WTC11 (cell line): ENCODE data around the gene CHD9.

Experiments used
- ATF1 ChIP-seq: sonication (generic); formaldehyde crosslinking; IDR thresholded peaks from 2 replicates; pipeline ENCODE4 v1.8.1; 2023; ENCODE audit warnings: mild to moderate bottlenecking, moderate library complexity, missing genetic modification reagents
- CREB1 ChIP-seq: sonication (generic); formaldehyde crosslinking; IDR thresholded peaks from 2 replicates; pipeline ENCODE4 v1.8.0; 2023; ENCODE audit warnings: mild to moderate bottlenecking, missing genetic modification reagents
- NR1H2 ChIP-seq: sonication (generic); formaldehyde crosslinking; IDR thresholded peaks from 2 replicates; pipeline ENCODE4 v1.9.0; 2021; ENCODE audit warnings: mild to moderate bottlenecking, moderate library complexity, missing genetic modification reagents
- SP1 ChIP-seq: sonication (generic); formaldehyde crosslinking; conservative IDR thresholded peaks from 2 replicates; pipeline ENCODE4 v1.8.1; 2022; ENCODE audit warnings: missing genetic modification reagents
- ZNF121 ChIP-seq: sonication (generic); formaldehyde crosslinking; IDR thresholded peaks from 2 replicates; pipeline ENCODE4 v1.8.0; 2023; ENCODE audit warnings: missing genetic modification reagents
- TF ChIP-seq, protein P1 (sequence below): fragments of 200-600 bp; IDR thresholded peaks from 2 replicates; pipeline ENCODE4 v1.8.0; 2022; ENCODE audit warnings: antibody characterized with exemption
- TF ChIP-seq, protein P2 (sequence below): fragments of 250-450 bp; sonication (Bioruptor Pico); conservative IDR thresholded peaks from 2 replicates; pipeline ENCODE4 v1.9.0; 2021; ENCODE audit warnings: mild to moderate bottlenecking
- TF ChIP-seq, protein P3 (sequence below): sonication (generic); formaldehyde crosslinking; conservative IDR thresholded peaks from 2 replicates; pipeline ENCODE4 v1.8.1; 2022; ENCODE audit warnings: mild to moderate bottlenecking, missing genetic modification reagents
- TF ChIP-seq, protein P4 (sequence below): sonication (generic); formaldehyde crosslinking; IDR thresholded peaks from 2 replicates; pipeline ENCODE4 v1.8.1; 2023; ENCODE audit warnings: mild to moderate bottlenecking, missing genetic modification reagents
- TF ChIP-seq, protein P5 (sequence below): sonication (generic); formaldehyde crosslinking; IDR thresholded peaks from 2 replicates; pipeline ENCODE4 v1.8.1; 2022; ENCODE audit warnings: mild to moderate bottlenecking, missing genetic modification reagents, moderate library complexity, borderline replicate concordance
- TF ChIP-seq, protein P6 (sequence below): sonication (generic); formaldehyde crosslinking; IDR thresholded peaks from 2 replicates; pipeline ENCODE4 v1.8.0; 2023; ENCODE audit warnings: missing genetic modification reagents

DNA sequence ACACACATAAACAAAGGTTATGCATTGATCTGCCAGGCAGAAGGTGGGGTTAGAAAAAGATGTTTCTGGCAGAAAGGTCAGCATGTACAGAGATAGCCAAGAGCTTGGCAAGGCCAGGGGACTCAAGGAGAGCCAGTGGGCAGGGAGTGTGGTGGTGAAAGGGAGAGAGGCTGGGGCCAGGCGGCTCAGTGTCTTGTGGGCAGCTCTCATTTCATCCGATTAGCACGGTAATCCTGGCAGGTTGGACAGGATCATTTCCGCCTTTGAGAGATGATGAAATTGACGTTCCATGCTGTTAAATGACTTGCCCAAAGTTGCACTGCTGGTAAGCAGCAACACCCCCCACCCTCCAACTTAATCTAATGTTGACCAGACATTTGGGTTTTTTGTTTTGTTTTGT is 3.6 kb downstream of the CHD9 start:
- TF ChIP-seq SP1 (CRISPR knock-in tag), result no peak
- TF ChIP-seq, protein P1, sequence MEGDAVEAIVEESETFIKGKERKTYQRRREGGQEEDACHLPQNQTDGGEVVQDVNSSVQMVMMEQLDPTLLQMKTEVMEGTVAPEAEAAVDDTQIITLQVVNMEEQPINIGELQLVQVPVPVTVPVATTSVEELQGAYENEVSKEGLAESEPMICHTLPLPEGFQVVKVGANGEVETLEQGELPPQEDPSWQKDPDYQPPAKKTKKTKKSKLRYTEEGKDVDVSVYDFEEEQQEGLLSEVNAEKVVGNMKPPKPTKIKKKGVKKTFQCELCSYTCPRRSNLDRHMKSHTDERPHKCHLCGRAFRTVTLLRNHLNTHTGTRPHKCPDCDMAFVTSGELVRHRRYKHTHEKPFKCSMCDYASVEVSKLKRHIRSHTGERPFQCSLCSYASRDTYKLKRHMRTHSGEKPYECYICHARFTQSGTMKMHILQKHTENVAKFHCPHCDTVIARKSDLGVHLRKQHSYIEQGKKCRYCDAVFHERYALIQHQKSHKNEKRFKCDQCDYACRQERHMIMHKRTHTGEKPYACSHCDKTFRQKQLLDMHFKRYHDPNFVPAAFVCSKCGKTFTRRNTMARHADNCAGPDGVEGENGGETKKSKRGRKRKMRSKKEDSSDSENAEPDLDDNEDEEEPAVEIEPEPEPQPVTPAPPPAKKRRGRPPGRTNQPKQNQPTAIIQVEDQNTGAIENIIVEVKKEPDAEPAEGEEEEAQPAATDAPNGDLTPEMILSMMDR, result no peak
- TF ChIP-seq, protein P2, sequence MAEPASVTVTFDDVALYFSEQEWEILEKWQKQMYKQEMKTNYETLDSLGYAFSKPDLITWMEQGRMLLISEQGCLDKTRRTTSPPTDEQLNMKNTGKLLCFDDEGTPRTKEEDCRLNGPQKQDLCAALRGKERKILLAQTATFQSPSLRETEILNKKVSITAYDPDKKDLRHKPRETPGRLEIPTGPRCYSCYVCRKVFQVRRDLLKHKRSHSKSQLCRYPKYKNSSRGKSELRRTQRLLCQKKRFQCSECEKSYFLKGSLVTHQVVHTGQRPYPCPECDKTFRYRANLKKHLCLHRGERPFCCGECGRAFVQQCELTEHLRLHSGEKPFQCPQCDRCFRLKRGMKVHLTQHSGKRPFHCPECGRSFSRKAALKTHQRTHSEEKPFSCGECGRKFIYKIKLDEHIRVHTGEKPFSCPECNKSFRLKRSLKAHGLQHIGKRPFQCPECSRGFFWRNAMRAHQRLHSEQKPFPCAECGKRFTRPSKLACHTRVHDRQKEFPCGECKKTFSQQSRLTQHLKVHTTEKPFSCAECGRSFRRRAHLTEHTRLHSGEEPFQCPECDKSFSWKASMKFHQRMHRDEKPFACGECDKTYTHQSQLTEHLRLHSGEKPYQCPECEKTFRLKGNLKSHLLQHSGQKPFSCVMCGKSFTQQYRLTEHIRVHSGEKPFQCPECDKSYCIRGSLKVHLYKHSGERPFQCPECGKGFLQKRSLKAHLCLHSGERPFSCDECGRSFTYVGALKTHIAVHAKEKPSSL (CRISPR knock-in tag), result no peak
- TF ChIP-seq, protein P3, sequence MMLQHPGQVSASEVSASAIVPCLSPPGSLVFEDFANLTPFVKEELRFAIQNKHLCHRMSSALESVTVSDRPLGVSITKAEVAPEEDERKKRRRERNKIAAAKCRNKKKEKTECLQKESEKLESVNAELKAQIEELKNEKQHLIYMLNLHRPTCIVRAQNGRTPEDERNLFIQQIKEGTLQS (CRISPR knock-in tag), result no peak
- TF ChIP-seq ATF1 (CRISPR knock-in tag), result no peak
- TF ChIP-seq ZNF121 (CRISPR knock-in tag), result no peak
- no peak for TF ChIP-seq NR1H2 (CRISPR knock-in tag)
- TF ChIP-seq, protein P4, sequence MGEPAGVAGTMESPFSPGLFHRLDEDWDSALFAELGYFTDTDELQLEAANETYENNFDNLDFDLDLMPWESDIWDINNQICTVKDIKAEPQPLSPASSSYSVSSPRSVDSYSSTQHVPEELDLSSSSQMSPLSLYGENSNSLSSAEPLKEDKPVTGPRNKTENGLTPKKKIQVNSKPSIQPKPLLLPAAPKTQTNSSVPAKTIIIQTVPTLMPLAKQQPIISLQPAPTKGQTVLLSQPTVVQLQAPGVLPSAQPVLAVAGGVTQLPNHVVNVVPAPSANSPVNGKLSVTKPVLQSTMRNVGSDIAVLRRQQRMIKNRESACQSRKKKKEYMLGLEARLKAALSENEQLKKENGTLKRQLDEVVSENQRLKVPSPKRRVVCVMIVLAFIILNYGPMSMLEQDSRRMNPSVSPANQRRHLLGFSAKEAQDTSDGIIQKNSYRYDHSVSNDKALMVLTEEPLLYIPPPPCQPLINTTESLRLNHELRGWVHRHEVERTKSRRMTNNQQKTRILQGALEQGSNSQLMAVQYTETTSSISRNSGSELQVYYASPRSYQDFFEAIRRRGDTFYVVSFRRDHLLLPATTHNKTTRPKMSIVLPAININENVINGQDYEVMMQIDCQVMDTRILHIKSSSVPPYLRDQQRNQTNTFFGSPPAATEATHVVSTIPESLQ (CRISPR knock-in tag), result no peak
- TF ChIP-seq, protein P5, sequence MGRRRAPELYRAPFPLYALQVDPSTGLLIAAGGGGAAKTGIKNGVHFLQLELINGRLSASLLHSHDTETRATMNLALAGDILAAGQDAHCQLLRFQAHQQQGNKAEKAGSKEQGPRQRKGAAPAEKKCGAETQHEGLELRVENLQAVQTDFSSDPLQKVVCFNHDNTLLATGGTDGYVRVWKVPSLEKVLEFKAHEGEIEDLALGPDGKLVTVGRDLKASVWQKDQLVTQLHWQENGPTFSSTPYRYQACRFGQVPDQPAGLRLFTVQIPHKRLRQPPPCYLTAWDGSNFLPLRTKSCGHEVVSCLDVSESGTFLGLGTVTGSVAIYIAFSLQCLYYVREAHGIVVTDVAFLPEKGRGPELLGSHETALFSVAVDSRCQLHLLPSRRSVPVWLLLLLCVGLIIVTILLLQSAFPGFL, result no peak
- no peak for TF ChIP-seq CREB1 (CRISPR knock-in tag)
- TF ChIP-seq, protein P6, sequence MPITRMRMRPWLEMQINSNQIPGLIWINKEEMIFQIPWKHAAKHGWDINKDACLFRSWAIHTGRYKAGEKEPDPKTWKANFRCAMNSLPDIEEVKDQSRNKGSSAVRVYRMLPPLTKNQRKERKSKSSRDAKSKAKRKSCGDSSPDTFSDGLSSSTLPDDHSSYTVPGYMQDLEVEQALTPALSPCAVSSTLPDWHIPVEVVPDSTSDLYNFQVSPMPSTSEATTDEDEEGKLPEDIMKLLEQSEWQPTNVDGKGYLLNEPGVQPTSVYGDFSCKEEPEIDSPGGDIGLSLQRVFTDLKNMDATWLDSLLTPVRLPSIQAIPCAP, result no peak
